GM12864 (cell line): Measurements from ENCODE around the gene STK10.

Source experiments
- DNase-seq: peaks from one replicate; pipeline ENCODE4 v3.0.0-alpha.2; 2011; ENCODE audit warnings: low read depth
- H3K4me3 ChIP-seq: 2 replicates; pipeline ENCODE4 v1.5.1; 2011; ENCODE audit warnings: mild to moderate bottlenecking, low read depth, low read length, control low read depth
- CTCF ChIP-seq: IDR thresholded peaks from 2 replicates; pipeline ENCODE4 v1.5.1; 2011; ENCODE audit warnings: low read depth, mild to moderate bottlenecking, moderate library complexity, low read length, control low read depth, inconsistent platforms; ENCODE audit errors: missing control alignments

The STK10 gene

GRCh38 chr5:172178991-172179989 lies 8.7 kb downstream of the STK10 start:
- H3K4me3 ChIP-seq: peak overlapping the region; percentile 8

GRCh38 chr5:172178301-172178987 lies 9.6 kb downstream of the STK10 start:
- H3K4me3 ChIP-seq: no peak overlapping the region; the same call in 1 of the 2 replicates
- DNase-seq: no peak
- TF ChIP-seq CTCF: no peak

More at GRCh38 chr5:172178991-172179989, 8.7 kb downstream of the STK10 start:
- TF ChIP-seq CTCF: no peak
- DNase-seq: no peak

DNA sequence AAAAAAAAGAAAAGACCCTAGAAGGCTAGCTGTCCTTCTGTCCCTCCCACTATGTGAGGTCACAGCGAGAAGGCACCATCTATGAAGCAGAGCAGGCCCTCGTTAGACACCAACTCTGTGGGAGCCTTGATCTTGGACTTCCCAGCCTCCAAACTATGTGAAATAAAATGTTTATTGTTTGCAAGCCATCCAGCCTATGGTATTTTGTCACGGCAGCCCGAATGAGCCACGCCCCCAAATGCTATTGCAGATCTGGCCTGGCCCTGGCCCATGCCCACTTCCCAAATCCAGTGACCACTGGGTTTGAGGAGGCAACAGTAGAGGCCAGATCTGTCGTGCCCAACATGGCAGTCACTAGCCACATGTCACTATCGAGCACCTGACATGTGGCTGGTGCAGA lies 10.8 kb downstream of the STK10 start:
- TF ChIP-seq CTCF: no peak
- no peak for DNase-seq
- H3K4me3 ChIP-seq: no peak overlapping the region

- H3K4me3 ChIP-seq: peak overlapping the region; percentile 58
- DNase-seq: no peak
- no peak for TF ChIP-seq CTCF
Measured at GRCh38 chr5:172175263-172175719, 12.7 kb downstream of the STK10 start.

DNA sequence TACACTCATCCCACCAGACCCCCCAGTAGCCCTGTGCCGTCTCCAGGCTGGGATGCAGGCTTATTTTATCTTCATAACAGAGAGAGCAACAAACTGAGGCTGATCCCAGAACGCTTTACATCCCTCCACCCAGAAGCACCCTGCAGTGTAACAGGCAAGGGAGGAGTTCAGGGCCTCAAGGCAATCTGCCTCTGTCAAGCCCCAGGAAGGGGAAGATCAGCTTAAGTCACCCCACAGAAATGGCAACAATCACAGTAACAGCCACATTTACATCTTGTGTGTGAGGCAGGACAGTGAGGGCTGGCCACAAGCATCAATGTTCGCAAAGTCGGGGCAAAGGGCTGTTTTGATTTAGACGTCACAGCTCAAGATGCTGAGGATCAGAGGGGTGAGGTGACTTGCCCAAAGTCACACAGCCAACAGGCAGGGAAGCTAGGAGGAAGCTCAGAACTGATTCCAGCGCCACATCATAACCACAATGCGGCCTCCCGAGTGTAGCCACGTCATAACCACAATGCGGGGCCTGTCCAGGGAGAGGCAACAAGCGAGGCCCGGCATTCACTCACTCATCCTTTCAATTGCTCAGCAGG lies 14.4 kb downstream of the STK10 start:
- no peak for DNase-seq
- H3K4me3 ChIP-seq: no peak overlapping the region; the same call in 1 of the 2 replicates

More for the DNA sequence above, 14.4 kb downstream of the STK10 start:
- no peak for TF ChIP-seq CTCF
